HepG2 (cell line): ENCODE results near the gene MVB12A. TPM values are rescaled to one million over a fixed set of nuclear protein-coding genes. Genes with fewer than 3 reads are reported as not detected.
A peak's percentile ranks its signal among the peaks of the same experiment; 100 is the strongest.

Source experiments
- GABPB1 ChIP-seq: IDR thresholded peaks from 2 replicates; pipeline ENCODE4 v1.6.1; 2016; ENCODE audit warnings: mild to moderate bottlenecking, missing genetic modification reagents, moderate library complexity, missing compliant biosample characterization
- HDAC2 ChIP-seq: sonication (generic); formaldehyde crosslinking; IDR thresholded peaks from 2 replicates; pipeline ENCODE4 v1.4.0; 2020; ENCODE audit warnings: missing genetic modification reagents
- HNF4A ChIP-seq: sonication (generic); formaldehyde crosslinking; IDR thresholded peaks from 2 replicates; pipeline ENCODE4 v1.4.0; 2020; ENCODE audit warnings: missing genetic modification reagents
- HNRNPK ChIP-seq: fragments of 200-400 bp; formaldehyde crosslinking; IDR thresholded peaks from 2 replicates; pipeline ENCODE4 v1.6.1; 2018; ENCODE audit warnings: low read length, low read depth, moderate library complexity, mild to moderate bottlenecking; ENCODE audit not compliant: poor library complexity, severe bottlenecking
- KAT8 ChIP-seq: IDR thresholded peaks from 2 replicates; pipeline ENCODE4 v1.6.1; 2016; ENCODE audit warnings: missing genetic modification reagents, missing compliant biosample characterization
- RARA ChIP-seq: IDR thresholded peaks from 2 replicates; pipeline ENCODE4 v1.6.1; 2016; ENCODE audit warnings: missing genetic modification reagents, missing compliant biosample characterization
- RBAK ChIP-seq: sonication (generic); formaldehyde crosslinking; IDR thresholded peaks from 2 replicates; pipeline ENCODE4 v1.5.1; 2020; ENCODE audit warnings: mild to moderate bottlenecking, missing genetic modification reagents
- SAP130 ChIP-seq: IDR thresholded peaks from 2 replicates; pipeline ENCODE4 v1.6.1; 2016; ENCODE audit warnings: low read depth
- SP1 ChIP-seq, 2 experiments: fragments of 450-650 bp in 1 of 2; sonication (generic) in 1 of 2; formaldehyde crosslinking in 1 of 2; IDR thresholded peaks; 2 replicates each; pipeline versions ENCODE4 v1.4.0 to v1.6.1; 2016 to 2020; ENCODE audit warnings: missing genetic modification reagents in 1 of 2
- YY1 ChIP-seq: IDR thresholded peaks from 2 replicates; pipeline ENCODE4 v1.6.1; 2011; ENCODE audit warnings: low read length, low read depth, moderate library complexity, mild to moderate bottlenecking; ENCODE audit not compliant: insufficient read depth, insufficient replicate concordance
- ZBTB7B ChIP-seq: sonication (generic); formaldehyde crosslinking; IDR thresholded peaks from 2 replicates; pipeline ENCODE4 v1.4.0; 2020; ENCODE audit warnings: missing genetic modification reagents
- ZFP1 ChIP-seq: IDR thresholded peaks from 2 replicates; pipeline ENCODE4 v1.6.1; 2016
- ZFX ChIP-seq: sonication (generic); formaldehyde crosslinking; IDR thresholded peaks from 2 replicates; pipeline ENCODE4 v1.4.0; 2020; ENCODE audit warnings: mild to moderate bottlenecking, low read depth, missing genetic modification reagents, moderate library complexity
- ZNF569 ChIP-seq: sonication (generic); formaldehyde crosslinking; IDR thresholded peaks from 2 replicates; pipeline ENCODE4 v1.5.0; 2020; ENCODE audit warnings: mild to moderate bottlenecking, missing genetic modification reagents, moderate library complexity, borderline replicate concordance
- ZNF713 ChIP-seq: sonication (generic); formaldehyde crosslinking; IDR thresholded peaks from 2 replicates; pipeline ENCODE4 v1.4.0; 2020; ENCODE audit warnings: mild to moderate bottlenecking, missing genetic modification reagents
- polyA plus RNA-seq, 8 experiments: library from polyadenylated mRNA; depleted of rRNA in 3 of 8; stranded (reverse) in 7 of 8; unstranded in 1 of 8; fragments of >200 nt; fragmentation: Illumina TruSeq in 4 of 8; extraction: Trizol in 4 of 8; gene quantifications; 2 replicates each; pipeline versions ENCODE4 v1.2.1 to v1.2.3, GENCODE V29; 2011 to 2016; ENCODE audit warnings: low read depth in 4 of 8, missing spikeins in 1 of 8, mixed read lengths in 1 of 8; ENCODE audit not compliant: insufficient read depth in 1 of 8
- total RNA-seq, 5 experiments: library from RNA; depleted of rRNA; stranded (reverse); fragments of >200 nt; fragmentation: Illumina TruSeq; extraction: Trizol; gene quantifications; 2 replicates each; pipeline ENCODE4 v1.2.3, GENCODE V29; 2016; ENCODE audit warnings: low read depth in 1 of 5
- TF ChIP-seq, protein P1 (sequence below): IDR thresholded peaks from 2 replicates; pipeline ENCODE4 v1.6.1; 2012; ENCODE audit warnings: inconsistent platforms
- TF ChIP-seq, protein P2 (sequence below): sonication (generic); formaldehyde crosslinking; IDR thresholded peaks from 2 replicates; pipeline ENCODE4 v1.8.0; 2023; ENCODE audit warnings: mild to moderate bottlenecking, missing genetic modification reagents
- TF ChIP-seq, protein P3 (sequence below): sonication (generic); formaldehyde crosslinking; IDR thresholded peaks from 2 replicates; pipeline ENCODE4 v1.4.0; 2020; ENCODE audit warnings: mild to moderate bottlenecking, missing genetic modification reagents
- TF ChIP-seq, protein P4 (sequence below): sonication (generic); formaldehyde crosslinking; IDR thresholded peaks from 2 replicates; pipeline ENCODE4 v1.5.0; 2020; ENCODE audit warnings: mild to moderate bottlenecking, missing genetic modification reagents, moderate library complexity
- TF ChIP-seq, protein P5 (sequence below): sonication (generic); formaldehyde crosslinking; IDR thresholded peaks from 2 replicates; pipeline ENCODE4; 2020; ENCODE audit warnings: missing genetic modification reagents, mild to moderate bottlenecking, borderline replicate concordance
- TF ChIP-seq, protein P6 (sequence below): sonication (generic); formaldehyde crosslinking; conservative IDR thresholded peaks from 2 replicates; pipeline ENCODE4 v1.8.0; 2022; ENCODE audit warnings: low read depth, missing genetic modification reagents

The MVB12A gene
- total and polyA plus RNA-seq, 2 of the 13 experiments (the other 11 are each of a cell fraction or from before 2014, with no cell fraction given), result 35.7 to 36.1 TPM

DNA sequence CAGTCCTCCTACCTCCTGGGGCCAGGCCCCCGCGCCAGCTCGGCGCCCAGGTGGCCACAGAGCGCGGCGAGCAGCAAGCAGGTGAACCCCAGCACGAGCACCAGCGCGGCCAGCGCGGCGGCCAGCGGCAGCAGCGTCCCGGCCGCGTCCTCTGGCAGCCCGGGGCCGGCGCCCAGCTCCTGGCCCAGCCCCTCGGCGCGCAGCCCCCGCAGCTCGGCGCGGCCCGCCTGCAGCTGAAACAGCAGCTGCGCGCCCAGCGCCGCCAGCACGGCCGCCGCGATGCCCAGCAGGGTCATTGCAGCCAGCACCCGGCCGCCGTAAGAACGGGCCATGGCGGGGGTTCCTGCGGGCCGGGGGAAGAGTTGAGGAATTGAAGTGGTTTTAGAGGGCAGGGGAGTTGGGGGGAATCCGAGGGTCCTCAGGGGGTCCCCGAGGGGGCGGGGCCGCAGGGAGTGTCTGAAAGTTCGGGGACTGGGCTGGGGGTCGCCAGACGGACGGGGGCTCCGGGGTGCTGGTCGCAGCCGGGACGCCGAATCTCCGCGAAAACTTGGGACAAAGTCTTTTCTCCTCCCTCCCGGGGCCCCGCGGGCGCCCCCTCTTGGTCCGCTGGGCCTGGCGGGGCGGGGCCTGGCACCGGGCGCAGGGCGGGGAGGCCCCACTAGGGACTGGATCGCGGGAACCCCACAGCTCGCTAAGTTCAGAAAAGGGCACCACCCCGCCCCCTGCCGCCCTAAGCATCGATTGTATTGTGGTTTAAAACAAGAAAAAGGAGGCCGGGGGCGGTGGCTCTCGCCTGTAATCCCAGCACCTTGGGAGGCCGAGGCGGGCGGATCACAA lies 28.5 kb downstream of the MVB12A start, which contains the start of gene TMEM221 (continued):
- TF ChIP-seq KAT8 (CRISPR knock-in tag) (0 out of 2 replicates have a peak, but pooled peaks have one; percentile 27), GABPB1 (CRISPR knock-in tag) (peak; percentile 17; the same call in 1 of the 2 replicates), ZBTB7B (CRISPR knock-in tag) (peak; percentile 60), SAP130 (CRISPR knock-in tag) (0 out of 2 replicates have a peak, but pooled peaks have one; percentile 16), SP1 (IDR thresholded peaks at IDR 0.05) (no peak), SP1 (CRISPR knock-in tag; IDR thresholded peaks at IDR 0.05) (peak; percentile 63), RBAK (CRISPR knock-in tag) (no peak), ZFX (CRISPR knock-in tag) (peak; percentile 31; the same call in 1 of the 2 replicates), YY1 (peak; percentile 25), ZFP1 (CRISPR knock-in tag) (no peak), HDAC2 (CRISPR knock-in tag) (0 out of 2 replicates have a peak, but pooled peaks have one; percentile 12), RARA (no peak), ZNF569 (no peak), ZNF713 (CRISPR knock-in tag) (no peak), HNRNPK (peak; percentile 70), HNF4A (no peak)
- TF ChIP-seq, protein P1, sequence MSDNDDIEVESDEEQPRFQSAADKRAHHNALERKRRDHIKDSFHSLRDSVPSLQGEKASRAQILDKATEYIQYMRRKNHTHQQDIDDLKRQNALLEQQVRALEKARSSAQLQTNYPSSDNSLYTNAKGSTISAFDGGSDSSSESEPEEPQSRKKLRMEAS, result 0 out of 2 replicates have a peak, but pooled peaks have one; percentile 38
- TF ChIP-seq, protein P2, sequence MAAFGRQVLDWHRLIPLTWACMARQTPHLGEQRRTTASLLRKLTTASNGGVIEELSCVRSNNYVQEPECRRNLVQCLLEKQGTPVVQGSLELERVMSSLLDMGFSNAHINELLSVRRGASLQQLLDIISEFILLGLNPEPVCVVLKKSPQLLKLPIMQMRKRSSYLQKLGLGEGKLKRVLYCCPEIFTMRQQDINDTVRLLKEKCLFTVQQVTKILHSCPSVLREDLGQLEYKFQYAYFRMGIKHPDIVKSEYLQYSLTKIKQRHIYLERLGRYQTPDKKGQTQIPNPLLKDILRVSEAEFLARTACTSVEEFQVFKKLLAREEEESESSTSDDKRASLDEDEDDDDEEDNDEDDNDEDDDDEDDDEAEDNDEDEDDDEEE (CRISPR knock-in tag), result peak; percentile 35; the same call in 1 of the 2 replicates
- TF ChIP-seq, protein P3, sequence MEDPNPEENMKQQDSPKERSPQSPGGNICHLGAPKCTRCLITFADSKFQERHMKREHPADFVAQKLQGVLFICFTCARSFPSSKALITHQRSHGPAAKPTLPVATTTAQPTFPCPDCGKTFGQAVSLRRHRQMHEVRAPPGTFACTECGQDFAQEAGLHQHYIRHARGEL (CRISPR knock-in tag), result no peak
- TF ChIP-seq, protein P4, sequence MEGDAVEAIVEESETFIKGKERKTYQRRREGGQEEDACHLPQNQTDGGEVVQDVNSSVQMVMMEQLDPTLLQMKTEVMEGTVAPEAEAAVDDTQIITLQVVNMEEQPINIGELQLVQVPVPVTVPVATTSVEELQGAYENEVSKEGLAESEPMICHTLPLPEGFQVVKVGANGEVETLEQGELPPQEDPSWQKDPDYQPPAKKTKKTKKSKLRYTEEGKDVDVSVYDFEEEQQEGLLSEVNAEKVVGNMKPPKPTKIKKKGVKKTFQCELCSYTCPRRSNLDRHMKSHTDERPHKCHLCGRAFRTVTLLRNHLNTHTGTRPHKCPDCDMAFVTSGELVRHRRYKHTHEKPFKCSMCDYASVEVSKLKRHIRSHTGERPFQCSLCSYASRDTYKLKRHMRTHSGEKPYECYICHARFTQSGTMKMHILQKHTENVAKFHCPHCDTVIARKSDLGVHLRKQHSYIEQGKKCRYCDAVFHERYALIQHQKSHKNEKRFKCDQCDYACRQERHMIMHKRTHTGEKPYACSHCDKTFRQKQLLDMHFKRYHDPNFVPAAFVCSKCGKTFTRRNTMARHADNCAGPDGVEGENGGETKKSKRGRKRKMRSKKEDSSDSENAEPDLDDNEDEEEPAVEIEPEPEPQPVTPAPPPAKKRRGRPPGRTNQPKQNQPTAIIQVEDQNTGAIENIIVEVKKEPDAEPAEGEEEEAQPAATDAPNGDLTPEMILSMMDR (CRISPR knock-in tag), result peak; percentile 57
- TF ChIP-seq, protein P5, sequence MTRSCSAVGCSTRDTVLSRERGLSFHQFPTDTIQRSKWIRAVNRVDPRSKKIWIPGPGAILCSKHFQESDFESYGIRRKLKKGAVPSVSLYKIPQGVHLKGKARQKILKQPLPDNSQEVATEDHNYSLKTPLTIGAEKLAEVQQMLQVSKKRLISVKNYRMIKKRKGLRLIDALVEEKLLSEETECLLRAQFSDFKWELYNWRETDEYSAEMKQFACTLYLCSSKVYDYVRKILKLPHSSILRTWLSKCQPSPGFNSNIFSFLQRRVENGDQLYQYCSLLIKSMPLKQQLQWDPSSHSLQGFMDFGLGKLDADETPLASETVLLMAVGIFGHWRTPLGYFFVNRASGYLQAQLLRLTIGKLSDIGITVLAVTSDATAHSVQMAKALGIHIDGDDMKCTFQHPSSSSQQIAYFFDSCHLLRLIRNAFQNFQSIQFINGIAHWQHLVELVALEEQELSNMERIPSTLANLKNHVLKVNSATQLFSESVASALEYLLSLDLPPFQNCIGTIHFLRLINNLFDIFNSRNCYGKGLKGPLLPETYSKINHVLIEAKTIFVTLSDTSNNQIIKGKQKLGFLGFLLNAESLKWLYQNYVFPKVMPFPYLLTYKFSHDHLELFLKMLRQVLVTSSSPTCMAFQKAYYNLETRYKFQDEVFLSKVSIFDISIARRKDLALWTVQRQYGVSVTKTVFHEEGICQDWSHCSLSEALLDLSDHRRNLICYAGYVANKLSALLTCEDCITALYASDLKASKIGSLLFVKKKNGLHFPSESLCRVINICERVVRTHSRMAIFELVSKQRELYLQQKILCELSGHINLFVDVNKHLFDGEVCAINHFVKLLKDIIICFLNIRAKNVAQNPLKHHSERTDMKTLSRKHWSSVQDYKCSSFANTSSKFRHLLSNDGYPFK (CRISPR knock-in tag), result no peak
- TF ChIP-seq, protein P6, sequence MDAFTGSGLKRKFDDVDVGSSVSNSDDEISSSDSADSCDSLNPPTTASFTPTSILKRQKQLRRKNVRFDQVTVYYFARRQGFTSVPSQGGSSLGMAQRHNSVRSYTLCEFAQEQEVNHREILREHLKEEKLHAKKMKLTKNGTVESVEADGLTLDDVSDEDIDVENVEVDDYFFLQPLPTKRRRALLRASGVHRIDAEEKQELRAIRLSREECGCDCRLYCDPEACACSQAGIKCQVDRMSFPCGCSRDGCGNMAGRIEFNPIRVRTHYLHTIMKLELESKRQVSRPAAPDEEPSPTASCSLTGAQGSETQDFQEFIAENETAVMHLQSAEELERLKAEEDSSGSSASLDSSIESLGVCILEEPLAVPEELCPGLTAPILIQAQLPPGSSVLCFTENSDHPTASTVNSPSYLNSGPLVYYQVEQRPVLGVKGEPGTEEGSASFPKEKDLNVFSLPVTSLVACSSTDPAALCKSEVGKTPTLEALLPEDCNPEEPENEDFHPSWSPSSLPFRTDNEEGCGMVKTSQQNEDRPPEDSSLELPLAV (CRISPR knock-in tag), result no peak
